ENCODE measurements around the gene DPH5. TPM values are rescaled to one million over a fixed set of nuclear protein-coding genes. Genes with fewer than 3 reads are reported as not detected.
"Not testable (repeated sequence)": the region's sequence is repeated elsewhere in the genome, so short reads cannot be mapped to it uniquely, and the experiment has no call there.

DPH5 gene
- total and polyA plus RNA-seq, 2 experiments from 2014 or later, result 24.1 to 26.6 TPM

DNA sequence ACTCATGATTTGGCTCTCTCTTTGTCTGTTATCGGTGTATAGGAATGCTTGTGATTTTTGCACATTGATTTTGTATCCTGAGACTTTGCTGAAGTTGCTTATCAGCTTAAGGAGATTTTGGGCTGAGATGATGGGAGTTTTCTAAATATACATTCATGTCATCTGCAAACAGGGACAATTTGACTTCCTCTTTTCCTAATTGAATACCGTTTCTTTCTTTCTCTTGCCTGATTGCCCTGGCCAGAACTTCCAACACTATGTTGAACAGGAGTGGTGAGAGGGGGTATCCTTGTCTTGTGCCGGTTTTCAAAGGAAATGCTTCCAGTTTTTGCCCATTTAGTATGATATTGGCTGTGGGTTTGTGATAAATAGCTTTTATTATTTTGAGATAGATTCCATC is 79.5 kb downstream of the DPH5 start:
- not testable (repeated sequence) for H3K4me2 ChIP-seq (ENCODE audit: unreplicated experiment)

DNA sequence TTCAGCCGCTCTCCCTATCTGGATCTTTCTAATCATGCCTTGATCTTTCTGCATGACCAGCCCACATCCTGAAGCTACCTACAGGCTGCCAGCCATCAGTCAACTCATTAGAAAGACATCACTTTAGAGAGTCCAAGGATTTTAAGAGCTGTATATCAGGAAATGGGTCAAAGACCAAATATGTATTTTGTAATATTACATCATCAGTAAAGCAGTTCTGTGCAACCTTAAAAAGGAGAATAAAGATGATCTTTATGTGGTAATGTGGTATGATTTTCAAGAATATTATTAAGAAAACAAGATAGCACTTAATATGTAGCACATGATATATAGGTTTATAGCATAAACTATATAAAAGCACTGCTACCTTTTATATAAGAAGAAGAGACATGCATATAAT is 82.1 kb downstream of the DPH5 start:
- Histone ChIP-seq H3K9ac (no peak overlapping the region), H3K27me3 (replicated peaks; ENCODE audit: insufficient read depth) (no peaks in the 10 kb centered on the region), H3K9me3 (ENCODE audit: low read depth) (no peaks in the 10 kb centered on the region), H3K79me2 (ENCODE audit: insufficient read depth) (peaks cover 55% of the 10 kb centered on the region), H3F3A (ENCODE audit: insufficient read depth) (no peaks in the 10 kb centered on the region), H3K4me1 (ENCODE audit: insufficient read depth) (peaks cover 8% of the 10 kb centered on the region), H4K20me1 (ENCODE audit: insufficient read depth) (0 out of 2 replicates have a peak, but pooled peaks cover 2% of the 10 kb centered on the region), H3K4me2 (ENCODE audit: unreplicated experiment) (no peak overlapping the region), H3K27ac (no peak overlapping the region), H2AFZ (no peak overlapping the region), H3K4me3 (no peak overlapping the region), H3K9me2 (ENCODE audit: insufficient read depth) (no peaks in the 10 kb centered on the region), H3K36me3 (ENCODE audit: low read depth) (peaks cover 13% of the 10 kb centered on the region)
- DNase-seq, result no peak
- no peak for TF ChIP-seq EZH2 (IDR thresholded peaks at IDR 0.05; ENCODE audit: insufficient read depth, poor library complexity, severe bottlenecking)
- TF ChIP-seq EZH2phosphoT487 (IDR thresholded peaks at IDR 0.05; ENCODE audit: insufficient read depth, low read depth), result no peak
- in situ Hi-C loops (cut with MboI), result no loop called here
- WGBS, 2 experiments (ENCODE audit: low coverage in 1 of 2, low lambda C conversion rate in 2 of 2, missing lambda C conversion rate in 2 of 2), result 93 to 100% methylated on average over 1 of the region's 1 CpG

More for the DNA sequence above, 79.5 kb downstream of the DPH5 start:
- H3K4me3 ChIP-seq; H3F3A ChIP-seq (ENCODE audit: insufficient read depth); H3K36me3 ChIP-seq (ENCODE audit: low read depth); H3K27me3 ChIP-seq (replicated peaks; ENCODE audit: insufficient read depth); H3K9me2 ChIP-seq (ENCODE audit: insufficient read depth); H3K9ac ChIP-seq; H2AFZ ChIP-seq; H3K9me3 ChIP-seq (ENCODE audit: low read depth); DNase-seq; H3K27ac ChIP-seq; in situ Hi-C loops (cut with MboI); H4K20me1 ChIP-seq (ENCODE audit: insufficient read depth): not testable (repeated sequence)
- WGBS, 2 experiments (ENCODE audit: low coverage in 1 of 2, low lambda C conversion rate in 2 of 2, missing lambda C conversion rate in 2 of 2), result 96 to 100% methylated on average over 3 of the region's 3 CpGs
- Histone ChIP-seq H3K4me1 (ENCODE audit: insufficient read depth) (peaks cover 16% of the 10 kb centered on the region), H3K79me2 (ENCODE audit: insufficient read depth) (peaks cover 67% of the 10 kb centered on the region)

DNA sequence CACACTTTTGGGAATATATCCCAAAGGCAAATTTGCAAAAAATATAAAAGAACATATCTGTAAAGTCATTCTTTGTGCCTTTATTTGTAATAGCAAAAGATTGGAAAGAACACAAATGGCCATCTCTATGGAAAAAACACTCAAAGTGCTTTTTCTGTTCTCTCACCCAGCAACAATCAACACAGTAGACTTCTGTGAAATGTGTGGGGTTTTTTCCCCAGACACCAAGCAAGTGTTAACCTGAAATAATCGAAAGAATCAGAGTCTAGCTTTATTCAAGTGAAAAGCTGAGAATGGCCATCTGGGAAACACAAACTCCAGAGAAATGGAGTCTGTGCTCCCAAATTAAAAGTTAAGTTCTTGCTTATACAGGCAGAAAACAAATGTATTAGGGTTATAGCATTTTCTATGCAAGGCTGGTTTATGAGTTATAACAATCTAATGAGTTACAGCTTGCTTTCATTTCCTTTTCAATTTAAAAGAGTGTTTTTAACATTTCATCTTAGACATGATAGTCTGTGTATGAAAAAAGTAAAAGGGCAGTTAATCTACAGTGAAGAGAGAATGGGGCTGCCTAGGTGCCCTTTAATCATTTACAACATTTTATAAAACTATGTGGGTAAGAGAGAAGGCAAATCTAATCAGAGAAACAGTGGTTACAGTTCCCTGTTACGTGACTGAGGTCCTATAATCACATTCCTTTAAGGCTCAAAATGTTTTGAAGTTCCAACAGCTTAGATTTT is 83.1 kb downstream of the DPH5 start:
- WGBS, 2 experiments (ENCODE audit: low coverage in 1 of 2, low lambda C conversion rate in 2 of 2, missing lambda C conversion rate in 2 of 2), result 20 to 26% methylated on average over 2 of the region's 2 CpGs
- Histone ChIP-seq H3K36me3 (ENCODE audit: low read depth) (peaks cover 21% of the 10 kb centered on the region), H3K4me3 (no peak overlapping the region), H3K9me3 (ENCODE audit: low read depth) (no peaks in the 10 kb centered on the region), H2AFZ (no peak overlapping the region), H3F3A (ENCODE audit: insufficient read depth) (no peaks in the 10 kb centered on the region), H3K9ac (no peak overlapping the region), H3K4me2 (ENCODE audit: unreplicated experiment) (no peak overlapping the region), H3K9me2 (ENCODE audit: insufficient read depth) (no peaks in the 10 kb centered on the region), H3K27ac (no peak overlapping the region), H3K27me3 (replicated peaks; ENCODE audit: insufficient read depth) (no peaks in the 10 kb centered on the region), H3K4me1 (ENCODE audit: insufficient read depth) (peaks cover 8% of the 10 kb centered on the region), H4K20me1 (ENCODE audit: insufficient read depth) (0 out of 2 replicates have a peak, but pooled peaks cover 2% of the 10 kb centered on the region), H3K79me2 (ENCODE audit: insufficient read depth) (peaks cover 47% of the 10 kb centered on the region)
- TF ChIP-seq EZH2phosphoT487 (IDR thresholded peaks at IDR 0.05; ENCODE audit: insufficient read depth, low read depth), result no peak
- no peak for TF ChIP-seq EZH2 (IDR thresholded peaks at IDR 0.05; ENCODE audit: insufficient read depth, poor library complexity, severe bottlenecking)
- DNase-seq, result no peak
- in situ Hi-C loops (cut with MboI), result no loop called here

DNA sequence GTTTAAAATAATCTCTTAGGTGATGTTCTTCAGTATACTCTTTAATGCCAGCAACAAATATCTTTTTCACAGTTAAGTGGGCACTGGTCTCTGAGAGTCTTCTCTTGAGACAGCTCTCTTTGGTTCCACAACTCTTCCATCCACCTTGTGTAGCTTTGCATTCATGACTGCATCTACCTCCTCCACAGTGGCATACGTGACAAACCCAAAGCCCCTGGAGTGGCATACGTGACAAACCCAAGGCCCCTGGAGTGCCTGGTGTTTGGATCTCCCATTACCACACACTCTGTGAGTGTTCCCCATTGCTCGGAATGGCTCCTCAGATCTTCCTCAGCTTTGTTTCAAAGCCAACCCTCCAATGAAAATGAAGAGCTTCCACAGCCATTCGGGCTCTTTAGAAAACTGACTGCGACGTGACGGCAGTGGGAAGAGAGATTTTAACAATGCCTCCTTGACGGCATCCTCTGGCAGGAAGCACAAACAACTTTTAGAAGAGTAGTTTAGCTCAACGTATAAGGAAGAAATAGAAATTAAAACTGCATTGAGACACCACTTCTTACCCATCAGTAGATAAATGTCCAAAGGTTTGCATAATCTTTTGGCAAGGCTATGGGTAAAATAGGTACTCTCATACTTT is 83.9 kb downstream of the DPH5 start:
- WGBS, 2 experiments (ENCODE audit: low coverage in 1 of 2, low lambda C conversion rate in 2 of 2, missing lambda C conversion rate in 2 of 2), result 92 to 94% methylated on average over 9 of the region's 9 CpGs
- H3K4me2 ChIP-seq (ENCODE audit: unreplicated experiment), result no peak overlapping the region
- no peaks in the 10 kb centered on the region for H3K9me2 ChIP-seq (ENCODE audit: insufficient read depth)
- H3K36me3 ChIP-seq (ENCODE audit: low read depth), result peaks cover 27% of the 10 kb centered on the region
- H3K27me3 ChIP-seq (replicated peaks; ENCODE audit: insufficient read depth), result no peaks in the 10 kb centered on the region
- H3F3A ChIP-seq (ENCODE audit: insufficient read depth), result no peaks in the 10 kb centered on the region
- H3K9ac ChIP-seq, result no peak overlapping the region
- in situ Hi-C loops (cut with MboI), result no loop called here
- TF ChIP-seq EZH2 (IDR thresholded peaks at IDR 0.05; ENCODE audit: insufficient read depth, poor library complexity, severe bottlenecking), result no peak
- TF ChIP-seq EZH2phosphoT487 (IDR thresholded peaks at IDR 0.05; ENCODE audit: insufficient read depth, low read depth), result no peak
- H3K4me3 ChIP-seq, result no peak overlapping the region
- H3K27ac ChIP-seq, result no peak overlapping the region
- H3K79me2 ChIP-seq (ENCODE audit: insufficient read depth), result peaks cover 47% of the 10 kb centered on the region
- DNase-seq, result no peak
- H3K9me3 ChIP-seq (ENCODE audit: low read depth), result no peaks in the 10 kb centered on the region
- H4K20me1 ChIP-seq (ENCODE audit: insufficient read depth), result 0 out of 2 replicates have a peak, but pooled peaks cover 2% of the 10 kb centered on the region
- H2AFZ ChIP-seq, result no peak overlapping the region
- peaks cover 8% of the 10 kb centered on the region for H3K4me1 ChIP-seq (ENCODE audit: insufficient read depth)

All from GM23248 (cell line).